HG02642 (cell line): ENCODE results near the gene CHST14.

ENCODE experiments used
- ATAC-seq: cut with Tn5 transposase; IDR thresholded peaks from one replicate; pipeline ENCODE4 v1.9.1; 2021; ENCODE audit warnings: mild to moderate bottlenecking; ENCODE audit not compliant: unreplicated experiment, poor library complexity

CHST14 gene, protein sequence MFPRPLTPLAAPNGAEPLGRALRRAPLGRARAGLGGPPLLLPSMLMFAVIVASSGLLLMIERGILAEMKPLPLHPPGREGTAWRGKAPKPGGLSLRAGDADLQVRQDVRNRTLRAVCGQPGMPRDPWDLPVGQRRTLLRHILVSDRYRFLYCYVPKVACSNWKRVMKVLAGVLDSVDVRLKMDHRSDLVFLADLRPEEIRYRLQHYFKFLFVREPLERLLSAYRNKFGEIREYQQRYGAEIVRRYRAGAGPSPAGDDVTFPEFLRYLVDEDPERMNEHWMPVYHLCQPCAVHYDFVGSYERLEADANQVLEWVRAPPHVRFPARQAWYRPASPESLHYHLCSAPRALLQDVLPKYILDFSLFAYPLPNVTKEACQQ

DNA sequence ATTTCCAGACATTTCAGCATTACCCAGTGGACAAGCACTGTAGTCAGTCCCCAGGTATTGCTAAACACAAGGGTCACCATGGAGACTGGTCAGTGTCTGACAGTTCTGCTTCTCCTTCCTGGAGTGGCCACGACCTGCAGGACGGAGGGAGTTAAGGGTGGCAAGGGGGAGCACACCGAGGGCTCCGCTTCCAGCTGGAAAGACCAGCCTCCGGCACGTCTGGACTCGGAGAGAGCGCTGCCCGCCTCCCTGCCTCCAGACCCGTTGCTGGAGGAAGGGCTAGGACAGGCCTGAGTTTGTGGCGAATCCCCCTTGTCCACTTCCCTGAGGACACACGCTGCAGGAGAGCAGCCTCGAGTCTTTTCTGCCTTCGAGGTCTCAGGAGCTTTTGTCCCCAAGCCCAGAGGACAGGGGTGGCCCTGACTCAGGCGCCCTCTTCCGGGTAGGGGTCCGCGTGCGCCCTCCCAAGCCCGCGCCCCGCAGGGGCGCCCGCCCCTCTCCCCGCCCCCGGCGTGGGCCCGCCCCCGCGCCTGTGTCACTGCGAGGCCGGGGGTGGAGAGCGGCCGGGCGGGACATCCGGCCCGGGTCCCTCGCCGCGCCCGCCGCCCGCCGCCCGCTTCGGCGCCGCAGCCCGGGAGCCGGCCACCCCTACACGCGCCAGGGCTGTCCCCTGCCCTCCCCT lies at the start of gene CHST14:
Gene CHST14, plus strand, starts transcription at position 562 of the 682 bp plus-strand sequence. CDS start 230 bp downstream, outside the sequence.
- peak; percentile 77 for ATAC-seq

GRCh38 chr15:40421246-40422157 lies 49.3 kb upstream of the CHST14 start:
- ATAC-seq: peak; percentile 81

DNA sequence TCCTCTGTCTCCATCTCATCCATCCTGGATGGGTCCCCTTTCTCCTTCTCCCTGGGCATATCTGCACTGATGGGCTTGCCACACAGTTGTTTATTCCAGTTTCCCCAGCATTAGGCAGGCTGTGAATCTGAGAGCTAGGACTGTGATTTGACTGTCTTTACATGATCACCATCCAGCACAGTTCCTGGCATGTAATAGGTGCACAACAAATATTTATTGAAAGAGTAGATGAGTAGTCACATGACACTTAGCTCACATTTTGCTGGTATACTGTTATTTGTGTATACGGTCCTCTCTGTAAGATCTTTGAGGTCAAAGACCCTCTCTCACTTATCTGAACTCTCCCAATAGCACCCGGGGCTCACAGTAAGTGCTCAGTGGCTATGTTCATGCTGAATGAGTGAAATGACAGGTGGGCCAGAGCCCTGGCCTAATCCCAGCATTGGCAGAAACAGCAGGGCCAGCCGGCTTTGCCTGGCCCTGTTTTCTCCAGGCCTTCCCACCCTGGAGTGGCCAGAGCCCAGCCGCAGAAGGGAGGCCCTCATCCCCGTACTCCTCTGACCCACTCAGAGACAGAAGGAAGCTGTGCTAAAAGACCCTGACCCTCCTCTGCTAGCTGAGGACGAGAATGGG lies 46.2 kb upstream of the CHST14 start:
- ATAC-seq: no peak

- ATAC-seq: no peak
Measured at GRCh38 chr15:40425681-40426080, 45.1 kb upstream of the CHST14 start.

GRCh38 chr15:40427188-40427587 lies 43.6 kb upstream of the CHST14 start:
- no peak for ATAC-seq

- no peak for ATAC-seq
Measured at GRCh38 chr15:40428185-40428584, 42.6 kb upstream of the CHST14 start.

DNA sequence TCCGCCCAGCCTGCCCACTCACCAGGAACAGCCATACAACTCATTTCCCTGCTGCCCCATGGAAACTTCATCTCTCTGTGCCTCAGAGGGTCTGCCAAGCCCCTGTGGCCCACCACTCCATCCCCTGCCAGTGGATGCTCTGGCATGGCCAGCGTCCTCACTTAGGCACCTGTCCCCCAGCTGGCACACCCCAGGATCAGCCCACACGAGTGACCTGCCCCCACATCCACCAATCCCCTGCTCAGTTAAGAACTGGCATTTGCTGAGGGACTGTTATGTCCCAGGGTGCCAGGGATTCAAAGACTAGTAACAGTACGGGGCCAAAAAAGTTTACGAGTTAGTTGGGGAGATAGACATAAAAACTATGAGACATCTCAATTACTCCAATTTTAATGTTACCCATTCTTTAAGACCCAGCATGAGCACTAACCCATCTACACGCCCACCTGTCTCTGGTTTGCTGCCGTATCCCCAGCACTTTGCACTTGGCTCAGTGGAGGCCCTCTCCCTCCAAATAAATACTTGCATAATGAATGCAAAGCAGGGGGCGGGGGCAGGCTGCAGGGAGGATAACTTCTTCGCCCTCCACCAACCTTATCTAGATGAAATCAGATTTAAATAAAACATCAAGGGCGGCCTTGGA lies 41.6 kb upstream of the CHST14 start:
- ATAC-seq: no peak

GRCh38 chr15:40430271-40430805 lies 40.4 kb upstream of the CHST14 start:
- no peak for ATAC-seq

DNA sequence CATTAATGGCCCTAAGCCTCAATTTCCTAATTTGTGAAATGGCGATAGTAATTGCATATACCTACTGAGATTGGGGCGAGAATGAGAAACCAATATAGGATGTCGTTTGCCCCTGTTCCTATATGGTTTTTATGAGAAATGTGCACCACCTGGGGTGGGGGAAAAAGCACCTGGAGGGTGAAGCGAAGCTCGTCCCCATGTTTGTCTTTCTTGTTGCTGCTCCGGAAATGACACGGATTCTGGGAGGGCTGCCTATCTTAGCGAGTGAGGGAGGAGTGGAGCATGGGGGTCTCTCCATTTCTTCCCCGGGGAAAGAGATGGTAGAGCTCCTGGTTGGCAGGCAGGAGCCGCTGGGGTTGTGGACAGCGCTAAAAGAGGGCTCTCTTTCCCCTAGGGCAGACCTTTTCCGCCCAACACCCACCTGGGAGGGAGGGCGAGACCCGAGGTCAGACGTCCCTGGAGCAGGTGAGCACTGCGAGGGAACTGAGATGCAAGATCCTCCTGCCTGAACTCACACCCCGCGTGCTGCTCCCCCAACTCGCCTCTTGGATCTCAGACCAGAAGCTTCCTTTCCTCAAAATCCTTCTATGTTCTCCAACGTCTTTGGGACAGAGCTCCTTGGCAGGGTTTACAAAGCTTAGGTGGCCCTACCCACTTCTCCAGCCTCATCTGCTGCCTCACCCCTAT lies 35.6 kb upstream of the CHST14 start:
- ATAC-seq: no peak

DNA sequence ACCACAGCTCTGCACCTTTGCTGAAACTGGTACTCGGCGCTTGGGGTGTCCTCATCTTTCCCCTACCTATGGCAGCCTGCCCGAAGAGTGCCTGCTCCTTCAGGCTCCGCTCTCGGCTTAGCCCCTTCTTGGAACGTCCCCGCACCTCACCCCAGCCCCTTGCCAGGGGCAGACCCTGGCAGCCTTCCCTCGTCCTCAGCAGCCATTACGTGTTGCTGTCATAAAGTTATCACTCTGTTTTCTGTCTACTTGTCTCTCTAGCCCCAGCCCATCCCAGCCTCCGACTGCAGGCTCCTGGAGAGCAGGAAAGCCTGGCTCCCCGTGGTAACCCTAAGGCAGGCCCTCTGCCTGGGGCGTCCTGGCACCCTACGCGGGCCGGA lies 35.1 kb upstream of the CHST14 start:
- no peak for ATAC-seq

DNA sequence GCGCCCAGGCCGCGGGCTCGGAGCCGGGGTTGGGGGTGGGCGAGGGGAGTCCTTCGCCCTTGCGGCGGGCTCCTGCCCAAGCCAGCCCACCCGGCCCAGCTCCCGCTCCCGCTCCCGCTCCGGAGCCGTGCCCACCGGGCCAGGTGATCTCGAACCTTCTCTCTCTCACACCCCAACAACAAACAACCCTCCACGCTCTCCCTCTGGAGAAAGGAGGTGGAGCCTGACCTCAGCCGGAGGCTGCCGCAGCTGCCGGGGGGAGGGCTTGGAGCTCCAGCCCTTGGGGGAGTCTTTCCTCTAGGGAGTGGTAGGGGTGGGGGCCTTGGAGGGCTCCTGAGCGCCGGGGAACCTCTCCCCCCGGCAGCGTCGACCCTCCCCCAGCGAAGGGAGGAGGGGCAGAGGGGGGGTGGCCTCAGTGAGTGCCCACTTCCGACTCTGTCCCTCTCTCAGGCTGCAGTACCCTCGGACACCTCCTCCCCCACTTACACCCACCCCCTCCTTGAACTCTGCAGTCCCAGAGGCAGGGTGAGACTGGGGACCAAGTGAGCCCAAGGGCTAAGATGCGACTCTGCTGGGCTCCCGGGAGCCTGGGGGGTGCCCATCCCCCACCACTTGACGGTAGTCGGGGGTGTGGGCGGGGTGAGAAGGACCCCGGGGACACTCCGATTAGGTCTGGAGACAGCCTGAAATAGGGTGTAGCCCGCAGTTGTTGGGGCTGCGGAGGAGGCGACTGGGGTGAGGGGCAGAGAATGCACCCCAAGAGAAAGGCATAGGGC lies 34.5 kb upstream of the CHST14 start:
- ATAC-seq: no peak

DNA sequence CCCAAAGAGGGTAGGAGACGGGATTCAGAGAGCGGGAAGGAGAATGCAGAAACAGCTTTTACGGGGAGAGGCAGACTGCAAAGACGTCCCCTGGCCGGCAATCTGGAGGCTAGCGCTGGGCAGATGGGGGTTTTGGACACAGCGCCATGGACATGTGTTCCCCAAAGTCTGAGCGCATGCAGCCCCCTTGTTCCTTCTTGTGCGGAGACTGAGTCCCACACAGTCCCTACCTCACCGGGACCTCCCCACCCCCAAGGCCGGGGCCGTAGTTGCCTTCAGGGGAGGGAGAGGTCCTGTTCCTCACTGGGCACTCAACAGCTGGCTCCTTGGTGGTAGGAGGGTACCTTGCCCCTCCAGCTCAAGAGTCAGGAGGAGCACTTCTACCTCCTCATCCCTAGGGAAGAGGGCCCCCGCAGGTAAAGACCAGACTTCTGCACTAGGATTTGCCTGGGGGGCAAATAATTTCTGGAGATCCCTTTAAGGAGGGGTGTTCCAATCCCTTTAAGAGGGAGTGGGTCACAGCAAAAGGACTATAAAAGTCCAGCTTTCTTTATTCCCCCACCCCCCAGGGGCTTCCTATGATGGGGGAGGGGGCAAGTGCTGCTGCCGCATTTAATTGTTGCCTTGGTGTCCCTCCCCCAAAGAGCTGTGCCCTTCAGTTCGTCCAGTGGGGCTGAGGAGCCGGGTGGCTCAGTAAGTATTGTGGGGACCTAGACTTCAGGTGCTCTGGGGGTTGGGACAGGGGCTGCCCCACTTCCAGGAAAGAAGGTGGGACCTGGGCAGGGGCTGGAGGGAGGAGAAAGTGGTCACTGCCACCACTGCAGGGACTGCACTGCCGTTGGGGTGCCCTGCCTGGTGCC lies 33.7 kb upstream of the CHST14 start:
- ATAC-seq: no peak

DNA sequence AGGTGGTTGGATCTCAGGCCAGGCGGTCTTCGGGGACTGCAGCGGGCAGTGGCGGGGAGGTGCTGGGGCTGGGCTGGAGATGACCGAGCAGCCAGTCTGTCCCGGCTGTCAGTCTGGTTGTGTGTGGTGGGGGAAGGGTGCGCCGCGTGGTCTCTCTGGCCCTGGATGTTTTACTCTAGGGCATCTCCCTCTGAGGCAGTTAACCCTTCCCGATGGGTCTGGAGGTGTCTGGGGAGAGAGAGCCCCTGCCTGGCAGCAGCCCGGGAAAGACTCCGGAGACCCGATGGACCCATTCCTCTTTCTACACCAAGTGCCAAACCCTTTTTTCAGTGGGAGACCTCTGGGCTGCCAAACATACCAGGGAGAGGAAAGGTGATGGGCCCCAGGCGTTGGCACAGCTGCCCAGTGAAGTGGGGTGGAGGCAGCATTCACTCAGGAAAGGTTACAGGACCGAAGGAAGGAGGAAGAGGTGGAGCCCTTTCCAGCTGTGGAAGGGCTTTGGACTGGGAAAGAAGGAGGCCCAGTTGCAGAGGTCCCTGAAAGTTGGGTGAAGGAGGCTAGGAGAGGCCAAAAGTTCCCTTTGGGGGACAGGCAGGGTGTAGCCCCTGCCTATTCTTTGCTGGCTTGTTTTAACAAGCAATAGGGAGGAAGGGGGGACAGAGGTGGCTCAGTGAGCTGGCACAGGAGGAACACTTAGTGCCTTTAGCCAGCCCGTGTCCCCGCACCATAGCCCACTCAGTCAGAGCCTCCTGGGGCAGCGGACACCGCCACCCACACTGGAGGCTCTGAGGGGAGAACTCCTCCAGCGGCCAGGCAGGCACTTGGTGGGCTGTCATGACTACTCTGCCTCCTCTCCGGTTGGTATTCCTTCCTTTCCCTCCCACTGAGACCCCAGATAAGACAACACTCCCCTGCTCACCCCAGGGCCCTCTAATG lies 32.8 kb upstream of the CHST14 start:
- no peak for ATAC-seq

DNA sequence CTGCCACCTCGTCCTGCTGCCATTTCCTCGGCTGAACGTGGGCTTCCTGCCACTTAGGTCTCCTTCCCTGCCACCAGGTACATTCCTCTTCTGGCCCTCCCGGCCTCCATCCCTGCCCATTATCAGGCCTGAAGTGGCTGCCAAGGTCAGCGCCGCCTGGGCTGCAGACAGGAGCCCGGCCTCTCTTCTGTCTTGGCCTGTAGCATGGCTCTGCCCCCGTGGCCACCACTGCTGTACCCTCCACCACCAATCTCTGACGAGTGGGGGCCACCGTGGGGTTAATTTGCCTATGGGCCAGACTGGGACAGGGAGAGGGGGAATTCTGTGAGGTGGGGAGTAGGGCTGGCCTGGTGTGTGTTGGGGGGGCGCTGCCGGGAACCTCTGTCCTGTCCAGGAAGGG lies 32.1 kb upstream of the CHST14 start:
- no peak for ATAC-seq

- no peak for ATAC-seq
Measured at GRCh38 chr15:40439461-40439959, 31.3 kb upstream of the CHST14 start.
